IMR-90 (cell line): ENCODE results near the gene MOV10L1. TPM values are rescaled to one million over a fixed set of nuclear protein-coding genes. Genes with fewer than 3 reads are reported as not detected.
A peak's percentile ranks its signal among the peaks of the same experiment; 100 is the strongest.

Experiments
- ATAC-seq: fragments of 200-7000 bp; cut with Tn5 transposase; 2 replicates; pipeline ENCODE4 v1.9.1; 2020; ENCODE audit warnings: low read depth, mild to moderate bottlenecking, moderate library complexity
- BruUV-seq: library from RNA; stranded (reverse); fragments of 400-500 nt; replicated peaks from 2 replicates; lab custom pipeline; 2021; lab: Mats Ljungman, UMichigan
- CTCF ChIA-PET: fragments of 300-600 bp; formaldehyde crosslinking; extraction: SDS; loops from one replicate; lab custom pipeline; 2021; ENCODE audit warnings: antibody characterized with exemption; lab: Yijun Ruan, JAX
- POLR2A ChIA-PET: fragments of 300-600 bp; sonication (Branson Sonifier 250); formaldehyde crosslinking; loops from one replicate; lab custom pipeline; 2022; ENCODE audit warnings: antibody characterized with exemption; ENCODE audit not compliant: unreplicated experiment; lab: Charles Lee
- DNase-seq: peaks from one replicate; pipeline ENCODE4 v3.0.0; 2013
- H2AFZ ChIP-seq: replicated peaks from 2 replicates; pipeline ENCODE3; 2013; ENCODE audit warnings: low read length, mild to moderate bottlenecking; ENCODE audit not compliant: poor library complexity
- H2AK5ac ChIP-seq: 2 replicates; pipeline ENCODE4 v1.6.1; 2013; ENCODE audit warnings: low read depth, low read length, inconsistent platforms
- H2AK9ac ChIP-seq: replicated peaks from 2 replicates; pipeline ENCODE3; 2013; ENCODE audit warnings: mild to moderate bottlenecking, low read depth, low read length, moderate library complexity; ENCODE audit not compliant: poor library complexity
- H2BK120ac ChIP-seq: 2 replicates; pipeline ENCODE4 v1.6.1; 2013; ENCODE audit warnings: low read depth, low read length, inconsistent platforms
- H2BK15ac ChIP-seq: 3 replicates; pipeline ENCODE4 v1.6.1; 2013; ENCODE audit warnings: low read depth, low read length, inconsistent platforms
- H2BK20ac ChIP-seq: 2 replicates; pipeline ENCODE4 v1.6.1; 2013; ENCODE audit warnings: low read depth, mild to moderate bottlenecking, inconsistent platforms, low read length, moderate library complexity
- H2BK5ac ChIP-seq: 2 replicates; pipeline ENCODE4 v1.6.1; 2013; ENCODE audit warnings: mild to moderate bottlenecking, low read depth, low read length, inconsistent platforms; ENCODE audit not compliant: poor library complexity, severe bottlenecking
- H3K14ac ChIP-seq: replicated peaks from 2 replicates; pipeline ENCODE4 v1.6.1; 2013; ENCODE audit warnings: low read depth, low read length, inconsistent platforms
- H3K18ac ChIP-seq: 2 replicates; pipeline ENCODE4 v1.6.1; 2013; ENCODE audit warnings: low read depth, low read length, control low read depth
- H3K23ac ChIP-seq: 2 replicates; pipeline ENCODE4 v1.6.1; 2013; ENCODE audit warnings: low read depth, low read length, inconsistent platforms
- H3K27ac ChIP-seq: 2 replicates; pipeline ENCODE4 v1.5.1; 2013; ENCODE audit warnings: mild to moderate bottlenecking, control low read depth, low read length; ENCODE audit not compliant: insufficient read depth
- H3K27me3 ChIP-seq: 2 replicates; pipeline ENCODE4 v1.6.1; 2013; ENCODE audit warnings: low read length; ENCODE audit not compliant: control insufficient read depth, insufficient read depth
- H3K36me3 ChIP-seq: 2 replicates; pipeline ENCODE4 v1.6.1; 2013; ENCODE audit warnings: low read length, mixed read lengths; ENCODE audit not compliant: control insufficient read depth, insufficient read depth
- H3K4ac ChIP-seq: 2 replicates; pipeline ENCODE4 v1.6.1; 2013; ENCODE audit warnings: low read depth, low read length, inconsistent platforms
- H3K4me1 ChIP-seq: 2 replicates; pipeline ENCODE4 v1.6.1; 2013; ENCODE audit warnings: low read length, mixed read lengths; ENCODE audit not compliant: control insufficient read depth, insufficient read depth
- H3K4me2 ChIP-seq: 2 replicates; pipeline ENCODE4 v1.6.1; 2013; ENCODE audit warnings: low read depth, mild to moderate bottlenecking, control low read depth, low read length, moderate library complexity
- H3K4me3 ChIP-seq: 2 replicates; pipeline ENCODE4 v1.5.1; 2013; ENCODE audit warnings: low read depth, mild to moderate bottlenecking, control low read depth, low read length, moderate library complexity; ENCODE audit not compliant: insufficient read depth
- H3K56ac ChIP-seq: 2 replicates; pipeline ENCODE4 v1.6.1; 2013; ENCODE audit warnings: low read length, inconsistent platforms; ENCODE audit not compliant: insufficient read depth; ENCODE audit errors: extremely low read depth
- H3K79me1 ChIP-seq, 2 experiments: 2 replicates each; pipeline ENCODE4 v1.6.1; 2013; ENCODE audit warnings: low read length in 2 of 2, inconsistent platforms in 1 of 2, low read depth in 1 of 2
- H3K9ac ChIP-seq: 2 replicates; pipeline ENCODE4 v1.6.1; 2013; ENCODE audit warnings: low read depth, low read length, control low read depth
- H3K9me1 ChIP-seq: 2 replicates; pipeline ENCODE4 v1.6.1; 2013; ENCODE audit warnings: low read length, inconsistent platforms; ENCODE audit not compliant: insufficient read depth
- H3K9me3 ChIP-seq: 2 replicates; pipeline ENCODE4 v1.6.1; 2013; ENCODE audit warnings: low read length; ENCODE audit not compliant: control insufficient read depth, insufficient read depth
- H4K20me1 ChIP-seq: 2 replicates; pipeline ENCODE4 v1.6.1; 2013; ENCODE audit warnings: low read length, inconsistent platforms; ENCODE audit not compliant: insufficient read depth
- H4K5ac ChIP-seq: 2 replicates; pipeline ENCODE4 v1.6.1; 2013; ENCODE audit warnings: mild to moderate bottlenecking, low read depth, low read length, control low read depth
- H4K8ac ChIP-seq, 2 experiments: 2 replicates each; pipeline ENCODE4 v1.6.1; 2013; ENCODE audit warnings: low read depth in 2 of 2, low read length in 2 of 2, control low read depth in 1 of 2, inconsistent platforms in 1 of 2
- H4K91ac ChIP-seq: 2 replicates; pipeline ENCODE4 v1.6.1; 2013; ENCODE audit warnings: low read depth, low read length, inconsistent platforms; ENCODE audit not compliant: insufficient read depth
- BHLHE40 ChIP-seq: fragments of 150-350 bp; IDR thresholded peaks from 2 replicates; pipeline ENCODE4 v1.6.1; 2016; ENCODE audit warnings: mild to moderate bottlenecking, low read depth, low read length
- CEBPB ChIP-seq: IDR thresholded peaks from 2 replicates; pipeline ENCODE4 v1.6.1; 2012; ENCODE audit warnings: low read depth, low read length, improper control_type of control experiment
- CTCF ChIP-seq: conservative IDR thresholded peaks from 2 replicates; pipeline ENCODE4 v1.5.1; 2012; ENCODE audit warnings: mild to moderate bottlenecking, low read depth, low read length, improper control_type of control experiment
- FOS ChIP-seq: fragments of 150-350 bp; IDR thresholded peaks from 2 replicates; pipeline ENCODE4 v1.6.1; 2016; ENCODE audit warnings: low read depth, low read length
- MAFK ChIP-seq: IDR thresholded peaks from 2 replicates; pipeline ENCODE4 v1.6.1; 2012; ENCODE audit warnings: low read depth, low read length, improper control_type of control experiment
- MAZ ChIP-seq: IDR thresholded peaks from 2 replicates; pipeline ENCODE4 v1.6.1; 2012; ENCODE audit warnings: low read depth, mild to moderate bottlenecking, low read length, improper control_type of control experiment, moderate library complexity, borderline replicate concordance
- MXI1 ChIP-seq: IDR thresholded peaks from 2 replicates; pipeline ENCODE4 v1.6.1; 2012; ENCODE audit warnings: low read depth, mild to moderate bottlenecking, low read length, moderate library complexity, borderline replicate concordance
- NFE2L2 ChIP-seq: fragments of 150-350 bp; IDR thresholded peaks from 2 replicates; pipeline ENCODE4 v1.6.1; 2016; ENCODE audit warnings: low read depth, mild to moderate bottlenecking, low read length
- POLR2A ChIP-seq: IDR thresholded peaks from 2 replicates; pipeline ENCODE4 v1.6.1; 2012; ENCODE audit warnings: mild to moderate bottlenecking, low read depth, low read length
- RAD21 ChIP-seq: IDR thresholded peaks from 2 replicates; pipeline ENCODE4 v1.6.1; 2012; ENCODE audit warnings: low read length, improper control_type of control experiment
- RCOR1 ChIP-seq: IDR thresholded peaks from 2 replicates; pipeline ENCODE4 v1.6.1; 2012; ENCODE audit warnings: mild to moderate bottlenecking, low read length, improper control_type of control experiment; ENCODE audit not compliant: insufficient replicate concordance
- RFX5 ChIP-seq: IDR thresholded peaks from 2 replicates; pipeline ENCODE4 v1.8.0; 2012; ENCODE audit warnings: low read depth, mild to moderate bottlenecking, low read length, moderate library complexity
- SMC3 ChIP-seq: fragments of 150-350 bp; IDR thresholded peaks from 2 replicates; pipeline ENCODE4 v1.6.1; 2016; ENCODE audit warnings: low read depth, mild to moderate bottlenecking, antibody characterized with exemption, low read length, moderate library complexity
- USF2 ChIP-seq: fragments of 150-350 bp; IDR thresholded peaks from 2 replicates; pipeline ENCODE4 v1.6.1; 2017; ENCODE audit warnings: mild to moderate bottlenecking, antibody characterized with exemption, low read length, low read depth
- WGBS, 2 experiments: methylation state at CpG; one replicate each; pipeline versions ENCODE4 v1.1.5 to v1.1.7; 2013; ENCODE audit warnings: missing lambda C conversion rate in 2 of 2; ENCODE audit not compliant: insufficient read length in 1 of 2; ENCODE audit errors: extremely low coverage in 2 of 2; 5-methylcytosine and 5-hydroxymethylcytosine counted together
- dilution Hi-C: fragments of 300-500 bp; cut with HindIII; formaldehyde crosslinking; loops from one replicate; pipeline ENCODE4 v1.14.3; 2018; ENCODE audit warnings: low sequenced_read_pairs; ENCODE audit not compliant: unreplicated experiment
- in situ Hi-C: fragments of 300-500 bp; cut with MboI; formaldehyde crosslinking; loops from 3 replicates; pipeline ENCODE4 v1.14.3; 2019; ENCODE audit warnings: low sequenced_read_pairs, inconsistent platforms, mixed read lengths
- intact Hi-C: fragments of 100-400 bp; cut with micrococcal nuclease; formaldehyde crosslinking; loops from 2 replicates; pipeline ENCODE4 v1.10.0; 2022
- polyA plus RNA-seq, 3 experiments: library from polyadenylated mRNA; depleted of rRNA; stranded (reverse); fragments of >200 nt; gene quantifications; 2 replicates each; pipeline ENCODE4 v1.2.3, GENCODE V29; 2012; ENCODE audit warnings: low replicate concordance in 1 of 3
- total RNA-seq: library from RNA; depleted of rRNA; stranded (reverse); fragments of >200 nt; gene quantifications from 2 replicates; pipeline ENCODE4 v1.2.3, GENCODE V29; 2012

MOV10L1 gene
- total and polyA plus RNA-seq, 2 of the 4 experiments (the other 2 are of a cell fraction): 0.72 to 1.4 TPM

- Histone ChIP-seq H4K5ac (no peak overlapping the region; the same call in 1 of the 2 replicates), H3K9me1 (0 out of 2 replicates have a peak, but pooled peaks cover 3% of the 10 kb centered on the region), H3K14ac (no peak overlapping the region), H2BK15ac (no peak overlapping the region), H2AFZ (peak overlapping the region; percentile 80), H3K23ac (no peak overlapping the region), H3K56ac (no peak overlapping the region), H4K91ac (peak overlapping the region; percentile 15; the same call in 1 of the 2 replicates), H3K4ac (peak overlapping the region; percentile 22; the same call in 1 of the 2 replicates), H2BK120ac (no peak overlapping the region), H2AK5ac (no peak overlapping the region), H3K79me1 (peaks cover 14 to 66% of the 10 kb centered on the region in 2 experiments), H3K9me3 (no peaks in the 10 kb centered on the region), H4K8ac (peak overlapping the region; percentile 56 to 63; a peak in 1 of 4 replicates), H3K27me3 (no peaks in the 10 kb centered on the region), H3K18ac (no peak overlapping the region), H3K4me2 (no peak overlapping the region), H2BK20ac (no peak overlapping the region), H3K36me3 (peaks cover 25% of the 10 kb centered on the region), H3K27ac (0 out of 2 replicates have a peak overlapping the region, but pooled peaks have one; percentile 26), H2BK5ac (no peak overlapping the region), H4K20me1 (peaks cover 39% of the 10 kb centered on the region), H3K9ac (no peak overlapping the region), H2AK9ac (peak overlapping the region; percentile 73), H3K4me3 (no peak overlapping the region), H3K4me1 (peaks cover 16% of the 10 kb centered on the region; the same call in 1 of the 2 replicates)
- no peak for DNase-seq
- intact Hi-C loops (no loop called here), in situ Hi-C loops (no loop called here), dilution Hi-C loops (no loop called here)
- ATAC-seq: no peak; the same call in 1 of the 2 replicates
- WGBS, 2 experiments: 81% methylated on average over 5 of the region's 18 CpGs; no CpG with 5 or more reads in 1 of the 2 experiments
- CTCF ChIA-PET: interaction anchor here (0.9 kb wide), 1 partner anchor 161 kb away, joined by 3 read pairs; no protein-coding TSS in a partner anchor
- BruUV-seq: no TSS peak
- POLR2A ChIA-PET: no interaction called here
- no peak for TF ChIP-seq CTCF
- TF ChIP-seq RAD21: no peak
- no peak for TF ChIP-seq POLR2A
- TF ChIP-seq BHLHE40: no peak
- TF ChIP-seq MAFK: no peak
- no peak for TF ChIP-seq FOS
- no peak for TF ChIP-seq NFE2L2
- no peak for TF ChIP-seq MXI1
- no peak for TF ChIP-seq USF2
- TF ChIP-seq RCOR1: no peak
- TF ChIP-seq CEBPB: no peak
- no peak for TF ChIP-seq MAZ
- no peak for TF ChIP-seq SMC3
- no peak for TF ChIP-seq RFX5
Measured at GRCh38 chr22:50190941-50191741, 101.3 kb downstream of the MOV10L1 start.
